ENCODE measurements around the gene ZNF579. TPM values are rescaled to one million over a fixed set of nuclear protein-coding genes. Genes with fewer than 3 reads are reported as not detected.
A peak's percentile ranks its signal among the peaks of the same experiment; 100 is the strongest.

ZNF579 gene
- total and polyA plus RNA-seq, 7 experiments from 2014 or later = 0.50 to 11.0 (median 6.1) TPM

GRCh38 chr19:55581823-55582223 lies 1.2 kb upstream of the ZNF579 start:
- Mint-ChIP-seq H3K4me1 (peaks cover 26 to 45% (median 40%) of the 10 kb centered on the region in 7 donors), H3K9me3 (peaks cover 0 to 6% (median 3%) of the 10 kb centered on the region in 11 donors), H3K27me3 (peaks cover 0 to 26% (median 0%) of the 10 kb centered on the region in 5 donors), H3K27ac (peak overlapping the region in 7 of 9 donors; percentile 72 to 88 (median 80)), H3K36me3 (peaks cover 0 to 13% (median 6%) of the 10 kb centered on the region in 5 donors), H3K4me3 (peak overlapping the region in 8 of 10 donors; percentile 4 to 91 (median 70))
- CTCF ChIA-PET = interaction anchor here (1.0 to 2.0 kb wide), 2 partner anchors 24 to 45 kb away, joined by 3 to 5 read pairs; partner anchors contain the start of gene ZNF865
- peaks cover 0 to 3% (median 0%) of the 10 kb centered on the region in 3 experiments for H3K9me3 ChIP-seq (ENCODE audit: control insufficient read depth in 2 of 3, low read length in 3 of 3)
- DNase-seq (no peak), ATAC-seq (no peak)
- intact Hi-C loops (cut with micrococcal nuclease) = loop anchor here (2.0 to 10.0 kb wide), 4 partner anchors 43 to 197 kb away; partner anchors contain the start of genes RPL28 (in 1 of the 2), TMEM238 (in 1 of the 2), ZNF581 (in 1 of the 2) and ZNF784 (in 1 of the 2)
- H3K27ac ChIP-seq (ENCODE audit: low read depth, low read length) = peak overlapping the region; percentile 87
- H3K27me3 ChIP-seq (ENCODE audit: control insufficient read depth in 2 of 2, insufficient read depth in 2 of 2, low read length in 2 of 2) = no peaks in the 10 kb centered on the region
- no peak overlapping the region for H3K4me3 ChIP-seq (ENCODE audit: low read length)
- POLR2A ChIA-PET = interaction anchor here (1.1 to 2.7 kb wide), 6 partner anchors 17 to 73 kb away, joined by 3 to 20 read pairs (median 7); partner anchors contain the start of genes FIZ1, U2AF2, ZNF524 and ZNF865
- H3K36me3 ChIP-seq (ENCODE audit: control insufficient read depth in 2 of 3, insufficient read depth in 3 of 3, low read length in 3 of 3) = peaks cover 0 to 11% (median 0%) of the 10 kb centered on the region in 3 experiments
- H3K4me1 ChIP-seq (ENCODE audit: control insufficient read depth in 2 of 2, insufficient read depth in 2 of 2, low read length in 2 of 2) = peaks cover 16 to 18% of the 10 kb centered on the region in 2 donors

- H3K27ac ChIP-seq (ENCODE audit: low read depth, low read length) = peak overlapping the region; percentile 87
- Mint-ChIP-seq H3K9me3 (peaks cover 0 to 8% (median 3%) of the 10 kb centered on the region in 11 donors), H3K36me3 (peaks cover 0 to 15% (median 8%) of the 10 kb centered on the region in 5 donors), H3K27ac (peak overlapping the region; percentile 71 to 91 (median 80)), H3K4me1 (peaks cover 26 to 41% (median 35%) of the 10 kb centered on the region in 7 donors), H3K27me3 (peaks cover 0 to 21% (median 0%) of the 10 kb centered on the region in 5 donors), H3K4me3 (peak overlapping the region; percentile 68 to 92 (median 88))
- H3K27me3 ChIP-seq (ENCODE audit: control insufficient read depth in 2 of 2, insufficient read depth in 2 of 2, low read length in 2 of 2) = no peaks in the 10 kb centered on the region
- CTCF ChIA-PET = interaction anchor here (0.6 to 2.0 kb wide), 3 partner anchors 16 to 46 kb away, joined by 3 to 5 read pairs (median 3); partner anchors contain the start of gene ZNF865
- ATAC-seq (no peak), DNase-seq (no peak)
- peaks cover 13 to 16% of the 10 kb centered on the region in 2 donors for H3K4me1 ChIP-seq (ENCODE audit: control insufficient read depth in 2 of 2, insufficient read depth in 2 of 2, low read length in 2 of 2)
- H3K9me3 ChIP-seq (ENCODE audit: control insufficient read depth in 2 of 3, low read length in 3 of 3) = peaks cover 0 to 3% (median 0%) of the 10 kb centered on the region in 3 experiments
- POLR2A ChIA-PET = interaction anchor here (1.0 to 2.7 kb wide), 7 partner anchors 18 to 73 kb away, joined by 3 to 20 read pairs (median 5); partner anchors contain the start of genes FIZ1, U2AF2, ZNF524 and ZNF865
- H3K36me3 ChIP-seq (ENCODE audit: control insufficient read depth in 2 of 3, insufficient read depth in 3 of 3, low read length in 3 of 3) = peaks cover 0 to 11% (median 0%) of the 10 kb centered on the region in 3 experiments
- intact Hi-C loops (cut with micrococcal nuclease) = loop anchor here (2.0 to 10.0 kb wide), 4 partner anchors 44 to 196 kb away; partner anchors contain the start of genes RPL28 (in 1 of the 2), TMEM238 (in 1 of the 2), ZNF581 (in 1 of the 2) and ZNF784 (in 1 of the 2)
- peak overlapping the region; percentile 82 for H3K4me3 ChIP-seq (ENCODE audit: low read length)
Measured at GRCh38 chr19:55581145-55581822, 636 bp upstream of the ZNF579 start.

GRCh38 chr19:55579766-55580621 lies 654 bp downstream of the ZNF579 start:
- Histone ChIP-seq H3K27me3 (ENCODE audit: control insufficient read depth in 2 of 2, insufficient read depth in 2 of 2, low read length in 2 of 2) (no peaks in the 10 kb centered on the region), H3K36me3 (ENCODE audit: control insufficient read depth in 2 of 3, insufficient read depth in 3 of 3, low read length in 3 of 3) (peaks cover 0 to 11% (median 0%) of the 10 kb centered on the region in 3 experiments), H3K4me3 (ENCODE audit: low read length) (peak overlapping the region; percentile 82), H3K27ac (ENCODE audit: low read depth, low read length) (peak overlapping the region; percentile 87), H3K4me1 (ENCODE audit: control insufficient read depth in 2 of 2, insufficient read depth in 2 of 2, low read length in 2 of 2) (peaks cover 8 to 16% of the 10 kb centered on the region in 2 donors), H3K9me3 (ENCODE audit: control insufficient read depth in 2 of 3, low read length in 3 of 3) (peaks cover 0 to 3% (median 0%) of the 10 kb centered on the region in 3 experiments)
- Mint-ChIP-seq H3K4me1 (peaks cover 16 to 29% (median 23%) of the 10 kb centered on the region in 7 donors), H3K27ac (peak overlapping the region; percentile 74 to 96 (median 88)), H3K36me3 (peaks cover 0 to 15% (median 9%) of the 10 kb centered on the region in 5 donors), H3K27me3 (peaks cover 0 to 9% (median 0%) of the 10 kb centered on the region in 5 donors), H3K4me3 (peak overlapping the region; percentile 85 to 92 (median 88)), H3K9me3 (peaks cover 0 to 8% (median 3%) of the 10 kb centered on the region in 11 donors)
- POLR2A ChIA-PET = interaction anchor here (0.6 to 2.7 kb wide), 4 partner anchors 19 to 503 kb away, joined by 3 to 20 read pairs (median 12); partner anchors contain the start of genes FIZ1 and ZNF524
- intact Hi-C loops (cut with micrococcal nuclease) = loop anchor here (1.0 to 10.0 kb wide), 7 partner anchors 19 to 195 kb away; partner anchors contain the start of genes FIZ1 (in 2 of the 2), ZNF865 (in 2 of the 2), EPN1 (in 1 of the 2) and RPL28 (in 1 of the 2)
- peak; percentile 29 for ATAC-seq
- peak in 2 of 9 donors; percentile 9 to 20 for DNase-seq
- CTCF ChIA-PET = interaction anchor here (2.0 kb wide), 1 partner anchor 26 kb away, joined by 5 read pairs; the partner anchor contains the start of gene ZNF865

- no peaks in the 10 kb centered on the region for H3K27me3 Mint-ChIP-seq
- no peaks in the 10 kb centered on the region for H3K27me3 ChIP-seq (ENCODE audit: control insufficient read depth in 2 of 2, insufficient read depth in 2 of 2, low read length in 2 of 2)
- POLR2A ChIA-PET = no interaction called here
- peaks cover 8 to 16% of the 10 kb centered on the region in 2 donors for H3K4me1 ChIP-seq (ENCODE audit: control insufficient read depth in 2 of 2, insufficient read depth in 2 of 2, low read length in 2 of 2)
- H3K4me1 Mint-ChIP-seq = peaks cover 16 to 25% (median 20%) of the 10 kb centered on the region in 7 donors
- H3K27ac Mint-ChIP-seq = peak overlapping the region; percentile 74 to 96 (median 88)
- ATAC-seq (no peak), DNase-seq (no peak)
- peak overlapping the region; percentile 85 to 92 (median 88) for H3K4me3 Mint-ChIP-seq
- H3K4me3 ChIP-seq (ENCODE audit: low read length) = no peak overlapping the region
- H3K9me3 Mint-ChIP-seq = peaks cover 0 to 8% (median 3%) of the 10 kb centered on the region in 11 donors
- intact Hi-C loops (cut with micrococcal nuclease) = no loop called here
- peaks cover 0 to 3% (median 0%) of the 10 kb centered on the region in 3 experiments for H3K9me3 ChIP-seq (ENCODE audit: control insufficient read depth in 2 of 3, low read length in 3 of 3)
- peaks cover 0 to 15% (median 9%) of the 10 kb centered on the region in 5 donors for H3K36me3 Mint-ChIP-seq
- H3K27ac ChIP-seq (ENCODE audit: low read depth, low read length) = peak overlapping the region; percentile 87
- CTCF ChIA-PET = no interaction called here
- peaks cover 0 to 11% (median 0%) of the 10 kb centered on the region in 3 experiments for H3K36me3 ChIP-seq (ENCODE audit: control insufficient read depth in 2 of 3, insufficient read depth in 3 of 3, low read length in 3 of 3)
Measured at GRCh38 chr19:55578761-55579747, 1.6 kb downstream of the ZNF579 start.

- peaks cover 0 to 15% (median 9%) of the 10 kb centered on the region in 5 donors for H3K36me3 Mint-ChIP-seq
- peaks cover 0 to 3% (median 0%) of the 10 kb centered on the region in 3 experiments for H3K9me3 ChIP-seq (ENCODE audit: control insufficient read depth in 2 of 3, low read length in 3 of 3)
- peaks cover 0 to 8% (median 3%) of the 10 kb centered on the region in 11 donors for H3K9me3 Mint-ChIP-seq
- ChIA-PET CTCF (no interaction called here), POLR2A (no interaction called here)
- peaks cover 8 to 16% of the 10 kb centered on the region in 2 donors for H3K4me1 ChIP-seq (ENCODE audit: control insufficient read depth in 2 of 2, insufficient read depth in 2 of 2, low read length in 2 of 2)
- peaks cover 16 to 25% (median 20%) of the 10 kb centered on the region in 7 donors for H3K4me1 Mint-ChIP-seq
- ATAC-seq = no peak
- no peak overlapping the region for H3K27ac ChIP-seq (ENCODE audit: low read depth, low read length)
- no peak overlapping the region for H3K4me3 ChIP-seq (ENCODE audit: low read length)
- H3K4me3 Mint-ChIP-seq = peak overlapping the region in 1 of 10 donors; percentile 51
- no peaks in the 10 kb centered on the region for H3K27me3 Mint-ChIP-seq
- H3K27me3 ChIP-seq (ENCODE audit: control insufficient read depth in 2 of 2, insufficient read depth in 2 of 2, low read length in 2 of 2) = no peaks in the 10 kb centered on the region
- DNase-seq = no peak
- no peak overlapping the region for H3K27ac Mint-ChIP-seq
- peaks cover 0 to 11% (median 0%) of the 10 kb centered on the region in 3 experiments for H3K36me3 ChIP-seq (ENCODE audit: control insufficient read depth in 2 of 3, insufficient read depth in 3 of 3, low read length in 3 of 3)
- intact Hi-C loops (cut with micrococcal nuclease) = no loop called here
Measured at GRCh38 chr19:55578031-55578760, 2.5 kb downstream of the ZNF579 start.
